Activated CD8-positive, alpha-beta memory T cell treated with anti-CD3 and anti-CD28 coated beads for 48 hours (primary cell): ENCODE results near the gene TBC1D10A.

Source experiments
- DNase-seq, 3 experiments: peaks; one replicate each; pipeline ENCODE4 v3.0.0-alpha.2; 2020; ENCODE audit warnings: low read depth in 2 of 3, low spot score in 2 of 3

Gene TBC1D10A

GRCh38 chr22:30323246-30323645 is 3.5 kb downstream of the TBC1D10A start:
- DNase-seq = no peak

GRCh38 chr22:30321461-30321860 is 5.3 kb downstream of the TBC1D10A start:
- no peak for DNase-seq

DNA sequence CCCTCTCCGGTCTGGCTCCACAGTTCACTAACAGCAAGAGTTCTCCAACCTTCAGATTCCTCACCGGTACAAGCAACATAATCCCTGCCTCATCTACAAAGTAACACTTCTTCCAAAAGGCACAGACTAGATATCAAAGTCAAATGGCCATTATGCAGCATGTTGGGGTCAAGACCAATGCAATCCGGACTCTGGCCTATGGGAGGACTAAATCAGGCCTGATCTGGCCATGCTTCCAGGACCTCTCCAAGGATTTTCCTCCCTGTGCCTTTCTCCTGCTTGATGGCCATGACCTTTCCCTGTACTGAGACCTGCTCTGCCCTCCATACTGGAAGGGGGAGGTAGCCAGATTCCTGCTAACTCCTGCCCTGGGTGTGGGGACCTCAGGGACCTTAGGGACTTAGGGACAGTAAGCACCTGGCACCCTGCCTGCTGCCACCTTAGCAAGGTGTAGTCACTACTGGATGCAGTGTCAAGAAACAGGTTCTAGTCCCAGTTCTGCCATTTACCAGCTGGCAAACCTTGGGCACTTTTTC is 6.7 kb downstream of the TBC1D10A start:
- no peak for DNase-seq

DNA sequence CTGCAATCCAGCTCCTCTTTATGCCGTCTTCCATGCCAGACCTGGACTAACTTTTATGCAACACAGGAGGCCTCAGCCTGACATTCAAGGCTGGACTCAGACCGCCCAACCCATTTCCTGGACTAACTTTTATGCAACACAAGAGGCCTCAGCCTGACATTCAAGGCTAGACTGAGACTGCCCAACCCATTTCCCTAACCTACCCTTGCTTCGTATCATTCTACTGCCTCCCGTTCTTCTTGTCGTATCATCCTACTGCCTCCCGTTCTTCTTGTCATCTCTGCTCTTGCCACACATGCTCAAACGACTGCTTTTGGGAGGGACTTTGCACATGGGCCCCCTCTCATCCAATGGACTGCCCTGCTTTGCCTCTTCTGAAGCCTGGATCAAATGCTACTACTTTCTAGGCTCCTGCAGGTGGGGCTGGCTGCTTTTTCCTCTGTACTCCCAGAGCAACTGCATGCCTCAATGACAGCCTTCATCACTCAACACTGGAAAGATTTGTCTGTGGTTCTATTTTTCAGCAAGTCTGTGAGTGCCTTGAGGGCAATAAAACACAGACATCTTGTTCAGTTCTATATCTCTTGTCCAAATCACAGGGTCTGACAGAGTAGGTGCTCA is 7.8 kb downstream of the TBC1D10A start:
- no peak for DNase-seq

DNA sequence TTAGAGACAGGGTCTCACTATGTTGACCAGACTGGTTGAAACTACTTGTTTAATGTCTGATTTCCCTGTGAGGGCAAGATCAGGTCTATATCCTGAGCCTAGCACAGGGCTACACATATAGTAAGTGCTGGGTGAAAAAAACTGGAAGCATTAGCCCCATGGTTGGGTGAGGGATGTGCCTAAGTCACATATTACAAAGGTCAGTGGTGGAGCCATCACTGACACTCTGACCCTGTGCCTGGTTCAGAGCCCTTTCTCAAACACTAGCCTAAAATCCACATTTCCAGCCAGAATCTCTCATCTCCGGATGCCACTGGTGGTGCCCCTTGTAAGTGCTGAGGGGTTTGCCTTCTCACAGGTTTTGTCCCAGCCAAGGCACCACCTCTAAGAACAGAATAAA is 9.0 kb downstream of the TBC1D10A start:
- DNase-seq = no peak

DNA sequence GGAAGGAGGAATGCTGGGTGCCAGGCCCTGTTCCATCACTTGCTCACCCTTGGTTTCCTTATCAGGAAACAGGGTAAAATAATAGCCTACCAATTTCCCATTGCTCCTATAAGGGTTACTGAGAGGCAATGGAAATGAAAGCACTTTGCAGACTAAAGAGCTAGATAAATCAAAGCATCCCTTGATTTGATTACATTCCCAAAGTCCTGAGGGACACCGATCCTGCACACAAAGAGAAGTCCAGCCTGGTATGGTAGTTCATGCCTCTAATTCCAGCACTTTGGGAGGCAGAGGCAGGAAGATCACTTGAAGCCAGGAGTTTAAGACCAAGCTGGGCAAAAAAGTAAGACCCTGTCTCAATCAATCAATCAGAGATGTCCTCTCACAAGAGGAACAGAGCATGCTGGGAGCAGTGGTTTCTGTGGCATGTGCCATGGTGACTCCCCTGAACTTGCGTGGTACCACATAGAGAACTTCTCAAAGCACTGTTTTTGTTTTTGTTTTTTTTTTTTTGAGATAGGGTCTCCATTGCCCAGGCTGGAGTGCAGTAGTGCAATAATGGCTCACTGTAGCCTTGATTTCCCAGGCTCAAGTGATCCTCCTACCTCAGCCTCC is 10.7 kb downstream of the TBC1D10A start:
- DNase-seq = no peak

- DNase-seq = peak in 1 of 3 experiments; percentile 40
Observed at GRCh38 chr22:30314915-30315314, 11.8 kb downstream of the TBC1D10A start.

DNA sequence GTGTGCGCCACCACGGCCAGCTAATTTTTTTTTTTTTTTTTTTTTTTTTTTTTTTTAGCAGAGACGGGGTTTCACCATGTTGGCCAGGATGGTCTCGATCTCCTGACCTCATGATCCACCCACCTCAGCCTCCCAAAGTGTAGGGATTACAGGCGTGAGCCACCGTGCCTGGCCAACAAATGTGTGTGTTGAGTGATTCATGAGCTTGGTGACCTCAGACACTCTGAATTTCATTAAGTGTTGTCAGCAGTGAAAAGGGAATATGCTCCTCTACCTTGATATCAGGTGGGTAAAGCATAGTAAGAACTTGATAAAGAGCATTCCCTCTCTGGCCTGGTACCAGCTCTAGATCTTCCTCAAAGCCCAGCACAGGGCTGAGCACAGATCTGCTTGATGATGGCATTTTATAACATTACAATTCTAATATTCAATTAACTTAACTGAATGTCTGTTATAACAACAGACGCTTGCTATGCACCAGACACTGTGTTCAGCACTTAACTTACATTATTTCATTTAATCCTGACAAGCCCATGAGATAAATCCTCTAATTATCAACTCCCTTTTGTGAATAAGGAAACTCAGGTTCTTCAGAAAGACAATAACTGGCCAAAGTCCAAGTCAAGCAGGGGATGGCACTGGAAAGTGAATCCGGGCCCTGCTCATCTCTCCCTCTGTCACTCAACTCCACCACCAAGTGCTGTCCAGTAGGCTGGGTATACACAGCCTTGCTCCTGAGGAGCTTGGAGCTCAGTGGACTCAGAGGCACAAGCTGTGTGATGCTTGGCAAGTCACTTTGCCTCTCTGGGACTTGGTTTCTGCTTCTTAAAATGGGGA is 13.0 kb downstream of the TBC1D10A start:
- no peak for DNase-seq

- DNase-seq = no peak
Observed at GRCh38 chr22:30312053-30312452, 14.7 kb downstream of the TBC1D10A start.

DNA sequence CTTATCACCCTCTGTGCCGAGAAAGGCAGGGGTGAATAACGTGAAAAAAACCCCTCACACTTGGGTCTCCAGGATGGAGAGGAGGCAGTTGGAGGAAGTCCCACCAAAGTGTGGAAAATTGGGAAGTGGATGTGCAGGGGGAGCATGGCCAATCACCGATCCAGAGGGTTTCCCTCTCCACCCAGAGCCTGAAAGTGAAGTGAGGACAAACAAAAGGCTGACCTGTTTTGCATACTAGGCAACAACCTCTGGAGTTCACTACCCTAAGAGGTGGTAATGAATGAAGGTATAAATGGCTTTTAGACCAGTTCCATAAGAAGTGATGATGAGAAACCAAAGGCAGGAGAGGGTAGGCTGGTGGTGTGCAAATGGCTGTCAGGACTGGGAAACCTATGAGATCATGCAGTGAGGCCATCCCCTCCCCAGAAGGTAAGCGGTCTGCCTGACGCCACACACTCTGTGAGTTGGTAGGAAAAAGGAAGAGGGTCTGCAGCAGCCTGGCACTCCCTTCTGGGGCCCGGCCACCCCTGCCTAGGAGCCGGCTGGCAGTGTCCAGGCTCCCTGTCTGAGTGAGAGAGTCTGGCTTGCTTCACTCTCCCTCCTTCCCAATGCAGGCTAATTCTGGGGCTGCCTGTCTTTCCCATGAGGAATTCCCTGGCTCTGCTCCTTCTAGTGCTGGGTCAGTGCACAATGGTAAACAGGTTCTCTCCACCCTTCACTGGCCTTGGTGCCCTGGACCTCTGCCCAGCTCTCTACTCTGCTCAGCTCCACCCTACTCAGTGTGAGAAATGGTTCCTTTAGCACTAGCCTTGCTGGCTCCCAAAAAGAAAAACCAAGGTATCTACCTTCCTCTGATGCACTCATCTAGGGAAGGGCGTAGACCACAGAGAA is 15.6 kb downstream of the TBC1D10A start:
- no peak for DNase-seq

DNA sequence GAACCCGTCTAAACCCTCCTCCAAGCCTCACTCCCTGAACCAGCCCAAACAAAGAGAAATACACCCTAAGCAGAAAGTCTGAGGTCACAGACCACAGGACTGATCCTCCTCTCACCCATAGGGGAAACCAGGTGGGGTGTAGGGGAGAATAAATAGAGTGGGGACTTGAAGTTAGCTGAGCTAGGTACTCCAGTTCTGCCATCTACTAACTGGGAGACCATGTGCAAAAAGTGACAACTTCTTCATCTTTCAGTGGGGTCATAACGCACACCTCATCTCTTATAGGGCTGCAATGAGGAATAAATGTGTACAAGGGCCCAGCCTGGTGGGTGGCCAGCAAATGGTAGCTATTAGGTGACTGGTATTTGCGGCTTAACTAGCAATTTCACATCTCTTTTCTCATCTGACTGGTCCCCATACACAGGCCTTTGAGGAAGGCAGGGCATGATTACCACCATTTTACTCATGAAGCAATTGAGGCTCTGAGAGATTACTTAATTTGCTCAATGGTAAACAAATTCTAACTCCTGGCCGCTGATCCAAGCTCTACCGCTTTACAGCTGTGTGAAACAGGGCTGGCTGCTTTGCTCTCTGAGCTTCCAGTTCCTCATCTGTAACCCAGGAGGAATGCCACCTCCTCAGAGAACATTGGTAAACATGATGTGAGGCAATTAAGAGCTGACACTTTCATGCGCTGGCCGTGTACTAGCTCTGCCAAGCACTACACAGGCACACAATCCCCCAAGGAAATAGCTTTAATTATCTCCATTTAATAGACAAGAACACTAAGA is 16.6 kb downstream of the TBC1D10A start:
- no peak for DNase-seq

GRCh38 chr22:30308518-30309230 is 18.1 kb downstream of the TBC1D10A start:
- no peak for DNase-seq

DNA sequence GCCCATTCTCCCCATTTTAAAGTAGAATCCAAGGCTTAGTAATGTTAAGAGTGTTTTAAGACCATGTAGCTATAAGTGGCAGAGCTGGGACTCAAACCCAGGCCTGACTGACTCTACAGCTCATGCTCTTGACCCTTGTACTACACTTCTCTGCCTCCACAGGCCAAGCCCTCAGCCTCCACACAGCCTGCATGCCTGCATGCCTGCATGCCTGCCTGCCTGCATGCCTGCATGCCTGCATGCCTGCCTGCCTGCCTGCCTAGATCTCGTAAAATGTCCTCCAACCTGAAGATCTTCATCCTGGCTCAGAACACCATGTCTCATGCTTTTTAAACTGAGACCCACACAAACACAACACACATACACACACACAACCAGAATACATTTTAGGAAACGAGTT is 18.6 kb downstream of the TBC1D10A start:
- DNase-seq = no peak

DNA sequence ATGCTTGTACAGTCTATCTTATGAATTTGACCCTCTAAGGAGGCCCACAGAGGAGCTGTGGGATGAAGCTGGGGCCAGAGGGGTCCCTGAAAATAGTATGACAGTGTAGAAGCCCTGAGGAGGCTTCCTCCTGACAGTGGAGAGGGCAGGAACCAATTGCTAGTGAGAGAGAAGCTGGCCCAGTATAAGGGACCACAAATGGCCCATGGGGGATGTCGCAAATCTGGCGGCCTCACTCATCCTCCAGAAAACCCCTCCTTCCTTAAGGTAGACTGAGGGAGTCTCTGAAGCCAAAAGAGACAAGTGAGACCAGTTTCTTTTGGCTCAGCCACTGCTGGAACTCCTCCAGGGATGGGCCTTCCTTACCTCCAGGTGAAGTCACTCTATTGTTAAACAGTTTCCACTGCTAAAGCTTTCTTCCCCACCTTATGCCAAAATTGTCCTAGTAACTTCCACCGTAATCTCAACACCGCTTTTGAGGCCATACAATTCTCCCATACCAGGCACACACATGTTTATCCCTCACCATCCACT is 19.6 kb downstream of the TBC1D10A start:
- no peak for DNase-seq

DNA sequence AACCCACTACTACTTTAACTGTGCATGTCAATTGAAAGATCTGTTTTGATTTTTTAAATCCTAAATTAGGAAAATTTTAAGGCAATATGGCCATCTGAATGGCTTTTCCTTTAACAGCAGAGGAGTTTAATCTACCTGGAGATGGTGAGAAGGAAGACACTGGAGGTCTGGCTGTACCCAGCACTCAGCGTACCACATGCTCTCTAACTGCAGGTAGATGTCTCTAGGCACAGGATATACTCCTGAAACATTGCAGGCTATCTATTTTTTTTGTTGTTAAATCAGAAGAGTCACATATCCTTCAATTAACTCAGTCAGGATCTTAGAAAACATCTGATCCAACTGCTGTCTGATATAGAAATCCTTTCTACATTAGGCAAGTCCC is 20.1 kb downstream of the TBC1D10A start:
- no peak for DNase-seq

DNA sequence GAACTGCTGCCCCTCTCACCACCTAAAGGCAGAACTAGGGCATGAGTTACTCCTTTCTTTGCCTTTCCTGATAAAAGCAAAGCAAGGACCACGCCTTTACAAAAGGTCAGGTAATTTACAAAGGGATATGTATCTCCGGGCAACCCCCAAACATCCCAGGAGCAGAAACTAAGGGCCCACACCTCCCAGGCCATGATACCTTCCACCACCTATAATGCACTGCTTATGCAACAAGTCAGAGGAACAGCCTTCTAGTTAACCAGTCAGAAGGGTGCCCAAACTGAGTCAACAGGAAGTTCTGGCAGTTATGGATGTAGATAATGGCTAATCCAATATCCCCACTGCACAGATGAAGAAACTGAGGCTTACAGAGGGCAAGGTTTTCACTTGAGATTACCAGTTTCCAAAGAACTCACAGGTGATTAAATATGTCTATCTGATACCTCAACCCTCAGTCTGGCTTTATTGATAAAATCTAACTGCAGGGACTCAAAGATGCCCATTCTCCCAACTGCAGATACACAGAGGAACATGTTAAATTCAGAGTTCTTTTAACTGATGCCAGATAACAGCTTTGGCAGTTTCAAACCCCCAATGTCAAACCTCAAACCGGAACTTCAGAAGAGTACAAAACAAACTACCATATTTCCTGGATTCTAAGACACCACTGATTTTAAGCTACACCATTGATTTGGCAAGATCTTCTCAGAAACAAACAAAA is 20.7 kb downstream of the TBC1D10A start:
- DNase-seq = no peak

DNA sequence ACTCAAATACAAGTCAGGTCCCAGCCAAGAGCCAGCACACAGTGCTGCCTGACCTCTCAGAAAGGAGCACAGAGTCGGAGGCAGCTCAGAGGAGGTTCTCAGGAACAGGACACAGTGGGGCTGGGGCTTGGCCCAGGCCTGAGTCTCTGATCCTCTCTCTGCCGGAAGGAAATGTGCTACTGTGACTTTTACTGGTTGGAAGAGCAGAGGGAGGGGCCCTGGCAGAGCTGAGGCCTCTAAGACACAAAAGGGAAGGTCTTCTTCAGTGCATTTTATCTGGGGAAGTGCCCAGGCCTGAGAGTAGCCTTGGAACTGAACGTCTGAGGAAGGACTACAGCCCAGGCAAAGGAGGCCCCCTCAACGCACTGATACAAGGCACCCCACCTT is 21.2 kb downstream of the TBC1D10A start:
- DNase-seq = no peak

- no peak for DNase-seq
Observed at GRCh38 chr22:30304495-30305244, 22.1 kb downstream of the TBC1D10A start.
